Activated naive CD4-positive, alpha-beta T cell treated with anti-CD3 and anti-CD28 coated beads, Interleukin-2, amount 10 ng/mL, durations not matched to agents 7 days and 5 days (primary cell): ENCODE results near the gene SCGB3A1.

Experiments
- CTCF ChIA-PET: fragments of 350-600 bp; sonication (Branson Sonifier 250); formaldehyde crosslinking; loops from one replicate; lab custom pipeline; 2021; ENCODE audit warnings: antibody characterized with exemption; lab: Charles Lee
- DNase-seq: peaks from one replicate; pipeline ENCODE4 v3.0.0-alpha.2; 2020
- H3K27ac Mint-ChIP-seq: one replicate; pipeline ENCODE4 v1.8.0; 2021; ENCODE audit warnings: mild to moderate bottlenecking, moderate library complexity, mixed read lengths
- H3K27me3 Mint-ChIP-seq: one replicate; pipeline ENCODE4 v1.8.0; 2021; ENCODE audit warnings: mild to moderate bottlenecking, mixed read lengths
- H3K36me3 Mint-ChIP-seq: one replicate; pipeline ENCODE4 v1.8.0; 2021; ENCODE audit warnings: mixed read lengths
- H3K4me1 Mint-ChIP-seq: one replicate; pipeline ENCODE4 v1.8.0; 2021; ENCODE audit warnings: mixed read lengths
- H3K4me3 Mint-ChIP-seq: one replicate; pipeline ENCODE4 v1.8.0; 2021; ENCODE audit warnings: mild to moderate bottlenecking, moderate library complexity, mixed read lengths
- H3K9me3 Mint-ChIP-seq: one replicate; pipeline ENCODE4 v1.8.0; 2021; ENCODE audit warnings: mixed read lengths

SCGB3A1 gene

DNA sequence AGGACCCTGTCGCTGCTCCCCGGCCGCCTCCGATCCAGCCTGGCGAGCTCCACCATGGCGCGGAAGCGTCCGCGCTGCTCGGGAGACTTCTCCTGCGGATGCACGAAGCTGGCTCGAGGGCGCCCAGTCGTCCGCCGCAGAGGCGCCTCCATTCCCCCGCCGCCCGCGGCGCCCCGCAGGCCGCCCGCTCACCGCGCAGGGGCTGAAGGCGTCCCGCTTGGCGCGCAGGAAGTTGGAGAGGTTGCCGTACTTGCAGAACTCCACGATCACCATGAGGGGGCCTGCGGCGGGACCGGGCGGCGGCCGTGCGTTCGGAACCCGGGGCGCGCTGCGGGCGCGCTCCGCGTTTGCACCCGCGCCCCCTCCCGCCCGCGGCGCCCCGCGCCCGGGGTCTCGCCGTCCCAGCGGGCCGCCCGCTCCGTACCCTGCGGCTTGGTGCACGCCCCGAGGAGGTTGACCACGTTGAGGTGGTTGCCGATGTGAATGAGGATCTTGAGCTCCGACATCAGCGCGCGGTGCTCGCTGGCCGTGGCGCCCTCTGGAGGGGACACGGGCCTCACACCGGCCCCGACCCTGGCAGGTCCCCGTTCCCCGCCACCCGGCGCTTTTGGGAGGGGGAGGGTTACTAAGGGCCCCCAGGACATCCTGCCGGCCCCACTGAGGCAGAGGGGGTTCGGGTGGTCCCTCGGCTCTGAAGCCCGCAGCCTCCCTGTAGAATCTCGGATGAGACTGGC is 27.7 kb upstream of the SCGB3A1 start:
- Mint-ChIP-seq H3K9me3 (no peaks in the 10 kb centered on the region), H3K4me1 (peaks cover 13% of the 10 kb centered on the region), H3K4me3 (peak overlapping the region; percentile 53), H3K36me3 (no peaks in the 10 kb centered on the region), H3K27ac (no peak overlapping the region), H3K27me3 (peaks cover 6% of the 10 kb centered on the region)
- CTCF ChIA-PET = interaction anchor here (0.7 to 1.7 kb wide), 7 partner anchors 12 to 151 kb away, joined by 3 to 10 read pairs (median 4); no protein-coding TSS in a partner anchor
- DNase-seq = peak; percentile 68

DNA sequence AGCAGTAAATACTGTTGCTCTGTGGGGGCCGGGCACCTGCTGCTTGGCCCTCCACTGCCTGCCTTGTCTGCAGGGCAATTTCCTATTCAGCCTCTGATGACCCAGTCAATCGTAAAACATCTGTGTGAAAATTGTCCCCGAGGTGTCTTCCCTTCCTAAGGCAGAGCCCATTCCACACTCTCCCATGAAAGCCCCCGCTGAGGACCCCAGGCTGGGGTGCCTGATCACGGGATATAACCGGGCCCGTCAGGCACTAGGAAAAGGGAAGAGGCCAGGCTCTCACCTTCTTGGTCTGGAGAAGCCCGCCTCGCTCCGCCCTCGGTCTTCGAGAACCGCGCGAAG is 27.2 kb upstream of the SCGB3A1 start:
- no peaks in the 10 kb centered on the region for H3K36me3 Mint-ChIP-seq
- peaks cover 6% of the 10 kb centered on the region for H3K27me3 Mint-ChIP-seq
- H3K4me3 Mint-ChIP-seq = peak overlapping the region; percentile 49
- DNase-seq = no peak
- CTCF ChIA-PET = interaction anchor here (0.7 to 1.7 kb wide), 6 partner anchors 12 to 151 kb away, joined by 3 to 10 read pairs (median 4); no protein-coding TSS in a partner anchor
- H3K9me3 Mint-ChIP-seq = no peaks in the 10 kb centered on the region
- H3K4me1 Mint-ChIP-seq = peaks cover 9% of the 10 kb centered on the region
- H3K27ac Mint-ChIP-seq = no peak overlapping the region

DNA sequence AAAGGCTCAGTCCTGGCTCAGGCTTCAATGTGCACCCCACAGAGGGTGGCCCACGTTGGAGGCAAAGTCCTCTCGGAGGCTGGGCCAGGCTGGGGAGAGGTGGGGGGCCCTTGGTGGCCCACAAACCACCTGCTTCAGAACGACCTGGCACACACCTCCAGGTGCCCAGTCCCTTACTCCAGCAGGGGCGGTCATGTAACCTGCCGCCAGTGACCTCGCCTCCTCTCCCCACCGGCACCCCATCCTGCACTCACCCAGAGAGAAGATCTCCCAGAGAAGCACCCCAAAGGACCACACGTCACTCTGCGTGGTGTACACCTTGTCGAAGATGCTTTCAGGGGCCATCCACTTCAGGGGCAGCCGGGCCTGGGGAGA is 22.5 kb upstream of the SCGB3A1 start:
- Mint-ChIP-seq H3K4me1 (peaks cover 2% of the 10 kb centered on the region), H3K9me3 (no peaks in the 10 kb centered on the region), H3K4me3 (no peak overlapping the region), H3K27ac (no peak overlapping the region), H3K36me3 (no peaks in the 10 kb centered on the region), H3K27me3 (peaks cover 6% of the 10 kb centered on the region)
- CTCF ChIA-PET = no interaction called here
- no peak for DNase-seq

DNA sequence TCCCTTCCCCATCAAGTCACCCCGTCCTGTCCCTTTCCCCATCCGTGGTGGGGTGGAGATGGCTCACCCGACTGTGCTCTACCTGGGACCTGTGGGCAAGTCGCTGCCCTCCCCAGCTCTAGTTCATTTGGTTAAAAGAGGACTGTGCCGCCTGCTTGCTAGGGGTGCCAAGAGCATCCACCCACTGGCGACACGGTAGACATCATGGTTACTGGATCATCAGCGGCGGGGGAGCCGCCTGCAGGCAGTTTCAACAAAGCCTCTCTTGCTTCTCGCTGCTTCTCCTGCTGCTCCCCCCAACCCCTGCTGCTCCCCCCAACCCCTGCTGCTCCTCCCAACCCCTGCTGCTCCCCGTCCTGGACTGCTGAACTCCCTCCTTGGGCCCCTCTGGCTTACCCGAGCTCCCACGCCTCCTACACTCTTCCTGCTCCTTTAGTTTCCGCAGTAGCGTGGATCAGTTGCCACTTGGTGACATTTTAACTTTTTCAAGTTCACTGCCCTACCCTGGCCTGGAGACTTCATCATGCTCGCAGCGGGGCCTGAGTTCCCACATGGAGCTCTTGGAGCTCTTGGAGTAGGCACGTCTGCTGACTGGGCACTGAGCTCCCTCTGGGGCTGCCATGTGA is 22.0 kb upstream of the SCGB3A1 start:
- H3K27me3 Mint-ChIP-seq = peaks cover 2% of the 10 kb centered on the region

DNA sequence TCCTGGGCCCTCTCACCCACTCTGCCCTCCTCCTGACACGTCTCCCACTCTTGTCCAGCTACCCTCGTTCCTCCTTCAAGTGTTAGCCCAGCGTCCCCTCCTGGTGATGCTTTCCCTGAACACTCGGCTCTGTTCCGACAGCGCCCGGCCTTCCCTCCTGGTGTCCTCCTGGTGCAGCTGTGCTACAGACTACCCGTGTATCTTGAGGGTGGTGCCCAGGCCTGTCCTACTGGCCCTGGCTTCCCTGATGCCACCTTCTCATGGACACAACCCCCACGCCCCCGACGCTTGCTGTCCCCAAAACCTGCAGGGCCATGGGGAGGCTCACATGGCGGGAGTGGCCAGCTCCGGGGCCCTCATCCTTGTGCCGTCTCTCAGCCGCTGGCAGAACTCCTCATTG is 21.4 kb upstream of the SCGB3A1 start:
- no peak overlapping the region for H3K27ac Mint-ChIP-seq
- H3K4me1 Mint-ChIP-seq = peaks cover 2% of the 10 kb centered on the region
- no peaks in the 10 kb centered on the region for H3K36me3 Mint-ChIP-seq
- H3K9me3 Mint-ChIP-seq = no peaks in the 10 kb centered on the region
- H3K4me3 Mint-ChIP-seq = no peak overlapping the region
- H3K27me3 Mint-ChIP-seq = no peaks in the 10 kb centered on the region
- CTCF ChIA-PET = interaction anchor here (1.5 kb wide), 1 partner anchor 10 kb away, joined by 4 read pairs; no protein-coding TSS in a partner anchor
- DNase-seq = no peak

More for the DNA sequence above, 22.0 kb upstream of the SCGB3A1 start:
- CTCF ChIA-PET = interaction anchor here (1.5 kb wide), 1 partner anchor 10 kb away, joined by 4 read pairs; no protein-coding TSS in a partner anchor
- Mint-ChIP-seq H3K27ac (no peak overlapping the region), H3K4me3 (no peak overlapping the region), H3K4me1 (peaks cover under 1% of the 10 kb centered on the region), H3K36me3 (no peaks in the 10 kb centered on the region), H3K9me3 (no peaks in the 10 kb centered on the region)
- no peak for DNase-seq

DNA sequence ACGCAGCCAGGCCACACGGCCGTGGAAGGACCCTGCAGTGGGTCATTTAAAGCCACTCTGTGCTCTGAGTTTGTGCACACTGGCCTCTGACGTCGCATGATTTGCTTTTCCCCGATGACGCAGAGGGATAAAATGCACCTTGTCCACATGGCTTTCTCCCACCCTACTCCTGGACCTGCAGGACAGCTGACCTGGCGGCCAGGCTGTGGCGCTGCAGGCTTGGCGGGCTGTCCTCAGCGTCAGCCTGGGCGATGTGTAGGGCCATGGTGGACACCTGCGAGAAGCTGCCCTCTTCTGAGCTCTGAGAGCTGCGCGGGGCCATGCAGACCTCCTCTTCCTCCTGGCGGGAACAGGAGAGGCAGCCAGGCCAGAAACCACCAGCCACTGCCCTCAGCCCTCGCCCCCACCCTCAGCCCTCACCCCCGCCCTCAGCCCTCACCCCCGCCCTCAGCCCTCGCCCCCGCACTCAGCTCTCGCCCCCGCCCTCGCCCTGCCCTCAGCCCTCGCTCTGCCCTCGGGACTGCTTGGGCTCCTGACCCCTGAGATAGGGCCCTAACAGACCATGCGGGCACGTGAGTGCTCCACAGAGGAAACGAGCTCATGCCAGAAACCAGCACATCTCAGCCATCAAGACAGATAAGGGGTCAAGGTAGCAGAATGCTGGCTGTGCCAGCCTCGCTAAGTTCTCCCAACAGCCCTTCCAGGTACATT is 20.0 kb upstream of the SCGB3A1 start:
- CTCF ChIA-PET = no interaction called here

DNA sequence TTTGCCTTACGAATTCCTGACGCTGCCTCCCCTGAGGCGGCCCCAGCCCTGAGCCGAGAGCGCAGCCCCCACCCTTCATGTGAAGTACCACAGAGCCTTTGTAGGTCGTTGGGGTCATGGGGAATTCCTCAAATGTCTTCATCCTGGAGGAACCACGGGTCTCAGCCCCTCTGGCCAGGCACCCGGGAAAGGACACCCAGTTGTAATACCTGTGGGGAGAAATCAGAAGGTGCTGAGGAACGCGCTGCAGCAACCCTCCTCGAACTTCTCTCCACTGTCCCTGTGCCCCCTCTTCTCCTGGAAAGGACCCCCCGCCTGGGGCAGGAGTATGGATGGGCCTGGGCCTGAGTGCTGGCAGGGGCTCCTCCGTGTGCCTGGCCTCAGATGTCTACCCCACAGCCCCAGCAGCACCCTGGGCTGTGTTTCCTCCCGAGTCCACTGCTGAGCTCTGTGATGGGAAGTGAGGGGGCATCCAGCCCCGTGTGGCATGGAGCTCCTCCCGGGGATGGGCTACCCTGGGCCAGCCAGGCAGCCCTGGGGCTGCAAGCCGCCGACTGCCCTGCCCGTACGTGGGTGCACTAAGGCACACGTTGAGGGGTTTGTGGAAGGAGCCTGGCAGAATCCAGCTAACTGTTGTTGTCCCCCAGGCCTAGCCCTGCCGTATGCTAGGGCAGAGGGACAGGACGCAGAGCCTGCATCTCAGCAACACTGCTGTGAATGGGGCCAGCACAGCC is 18.7 kb upstream of the SCGB3A1 start:
- Mint-ChIP-seq H3K9me3 (no peaks in the 10 kb centered on the region), H3K27me3 (peaks cover 6% of the 10 kb centered on the region), H3K4me3 (no peak overlapping the region), H3K4me1 (peaks cover 2% of the 10 kb centered on the region), H3K27ac (no peak overlapping the region), H3K36me3 (no peaks in the 10 kb centered on the region)
- DNase-seq = no peak
- CTCF ChIA-PET = no interaction called here

More for the DNA sequence above, 20.0 kb upstream of the SCGB3A1 start:
- no peak for DNase-seq
- Mint-ChIP-seq H3K27me3 (no peaks in the 10 kb centered on the region), H3K9me3 (no peaks in the 10 kb centered on the region), H3K4me3 (no peak overlapping the region), H3K4me1 (peaks cover 2% of the 10 kb centered on the region), H3K36me3 (no peaks in the 10 kb centered on the region), H3K27ac (no peak overlapping the region)

DNA sequence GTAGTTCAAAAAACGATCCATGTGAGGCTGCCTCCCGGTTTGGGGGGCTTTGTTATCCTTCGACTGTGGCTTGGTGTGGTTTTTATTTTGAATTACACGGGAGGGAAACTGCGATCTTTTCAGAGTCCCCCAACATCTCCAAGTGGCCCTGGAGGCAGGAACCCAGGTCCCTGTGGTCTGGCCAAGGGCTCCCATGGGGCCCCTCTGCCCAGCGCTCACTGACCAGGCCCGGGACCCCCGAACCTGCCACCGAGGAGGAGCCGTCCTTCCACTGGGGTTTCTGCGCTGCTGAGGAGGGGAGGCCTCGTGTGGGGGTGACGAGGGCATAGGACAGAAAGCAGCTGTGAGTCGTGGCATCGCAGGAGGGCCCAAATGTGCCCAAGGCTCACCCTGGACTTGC is 18.1 kb upstream of the SCGB3A1 start:
- no peaks in the 10 kb centered on the region for H3K9me3 Mint-ChIP-seq
- no peak for DNase-seq
- no peak overlapping the region for H3K4me3 Mint-ChIP-seq
- peaks cover 6% of the 10 kb centered on the region for H3K27me3 Mint-ChIP-seq
- CTCF ChIA-PET = no interaction called here
- H3K4me1 Mint-ChIP-seq = peaks cover 2% of the 10 kb centered on the region
- H3K27ac Mint-ChIP-seq = no peak overlapping the region
- no peaks in the 10 kb centered on the region for H3K36me3 Mint-ChIP-seq

DNA sequence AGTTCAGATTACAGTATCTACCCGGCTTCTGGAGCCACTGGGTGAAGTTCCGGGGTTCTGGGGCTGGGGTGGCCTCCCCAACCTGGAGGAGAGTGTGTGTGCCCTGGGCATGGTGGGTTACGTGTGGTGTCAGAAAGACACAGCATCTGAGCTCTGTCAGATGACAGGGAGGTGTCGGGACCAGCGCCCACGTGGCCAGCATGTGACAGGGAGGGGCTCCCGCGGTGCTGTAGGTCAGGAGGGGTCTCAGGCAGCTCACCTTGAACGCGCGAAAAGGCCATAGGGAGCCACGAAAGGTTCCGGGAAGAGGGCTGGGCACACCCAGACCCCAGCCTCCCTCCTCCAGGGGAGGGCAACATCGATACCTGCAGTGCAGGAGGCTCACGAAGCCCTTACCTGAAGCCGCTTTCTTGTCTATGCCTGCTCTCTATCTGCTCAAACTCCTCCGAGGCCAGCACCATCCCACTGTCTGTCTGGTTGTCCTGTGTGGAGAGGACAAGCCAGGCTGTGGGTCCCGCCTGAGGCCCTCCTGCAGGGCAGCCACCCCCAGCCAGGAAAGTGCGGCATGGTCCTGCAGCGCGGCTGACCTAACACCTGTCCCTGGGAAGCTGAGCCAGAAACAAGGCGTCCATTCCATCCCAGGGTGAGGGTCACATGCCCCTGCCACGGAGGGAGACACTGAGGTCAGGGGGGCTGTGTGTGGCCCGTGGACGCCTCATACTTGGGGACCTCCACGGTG is 17.4 kb upstream of the SCGB3A1 start:
- Mint-ChIP-seq H3K9me3 (no peaks in the 10 kb centered on the region), H3K4me1 (peaks cover 2% of the 10 kb centered on the region), H3K4me3 (no peak overlapping the region), H3K36me3 (no peaks in the 10 kb centered on the region), H3K27ac (no peak overlapping the region), H3K27me3 (peaks cover 10% of the 10 kb centered on the region)
- no peak for DNase-seq
- CTCF ChIA-PET = no interaction called here

DNA sequence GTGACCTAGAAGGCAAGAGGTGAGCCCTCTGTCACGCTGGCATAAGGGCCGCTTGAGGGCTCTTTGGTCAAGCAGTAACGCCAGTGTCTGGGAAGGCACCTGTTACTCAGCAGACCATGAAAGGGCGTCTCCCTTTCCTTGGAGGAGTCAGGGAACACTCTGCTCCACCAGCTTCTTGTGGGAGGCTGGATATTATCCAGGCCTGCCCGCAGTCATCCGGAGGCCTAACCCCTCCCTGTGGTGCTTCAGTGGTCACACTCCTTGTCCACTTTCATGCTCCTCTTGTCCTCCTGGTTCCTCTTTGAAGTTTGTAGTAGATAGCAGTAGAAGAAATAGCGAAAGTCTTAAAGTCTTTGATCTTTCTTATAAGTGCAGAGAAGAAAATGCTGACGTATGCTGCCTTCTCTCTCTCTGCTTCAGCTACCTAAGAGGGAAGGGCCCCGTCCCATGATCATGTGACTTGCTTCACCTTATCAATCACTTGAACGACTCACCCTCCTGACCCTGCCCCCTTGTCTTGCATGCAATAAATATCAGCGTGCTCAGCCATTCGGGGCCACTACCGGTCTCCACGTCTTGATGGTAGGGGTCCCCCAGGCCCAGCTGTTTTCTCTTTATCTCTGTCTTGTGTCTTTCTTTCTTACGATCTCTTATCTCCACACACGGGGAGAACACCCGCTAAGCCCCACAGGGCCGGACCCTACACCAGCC is 16.7 kb upstream of the SCGB3A1 start:
- Mint-ChIP-seq H3K9me3 (no peaks in the 10 kb centered on the region), H3K27me3 (peaks cover 10% of the 10 kb centered on the region), H3K36me3 (no peaks in the 10 kb centered on the region), H3K4me3 (no peak overlapping the region), H3K27ac (no peak overlapping the region), H3K4me1 (peaks cover 2% of the 10 kb centered on the region)
- DNase-seq = no peak
- CTCF ChIA-PET = no interaction called here

DNA sequence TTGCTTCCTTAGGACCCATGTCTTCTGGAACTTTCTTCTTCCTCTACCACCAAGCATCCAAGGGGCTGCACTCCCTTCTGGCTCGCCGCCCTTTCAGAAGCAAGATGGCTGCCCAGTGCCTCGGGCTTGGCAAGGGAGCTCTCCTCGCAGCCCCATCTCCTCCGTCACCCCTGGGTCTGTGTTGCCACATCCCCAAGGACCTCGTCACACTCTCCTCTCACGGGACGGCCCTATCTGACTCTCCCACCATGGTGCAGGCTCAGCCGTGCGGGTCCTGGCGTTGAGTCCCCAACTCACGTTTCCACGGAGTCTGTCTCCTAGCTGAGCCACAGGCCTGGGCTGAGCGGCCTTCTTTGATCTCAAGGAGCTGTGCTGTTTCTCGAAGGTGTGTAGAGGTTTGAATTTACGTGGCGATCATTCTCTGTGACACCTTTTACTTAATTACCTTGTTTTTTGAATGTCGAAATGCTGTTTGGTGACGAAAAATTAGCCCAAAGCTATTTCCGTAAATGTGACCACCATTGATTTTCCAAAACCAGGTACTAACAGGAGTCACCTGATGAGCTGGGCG is 15.0 kb upstream of the SCGB3A1 start:
- no peak for DNase-seq
- peaks cover 2% of the 10 kb centered on the region for H3K4me1 Mint-ChIP-seq
- H3K27ac Mint-ChIP-seq = no peak overlapping the region
- CTCF ChIA-PET = interaction anchor here (0.6 to 2.4 kb wide), 9 partner anchors 9 to 313 kb away, joined by 3 to 14 read pairs (median 3); no protein-coding TSS in a partner anchor
- no peak overlapping the region for H3K4me3 Mint-ChIP-seq
- H3K27me3 Mint-ChIP-seq = peaks cover 10% of the 10 kb centered on the region
- H3K9me3 Mint-ChIP-seq = no peaks in the 10 kb centered on the region
- no peaks in the 10 kb centered on the region for H3K36me3 Mint-ChIP-seq

DNA sequence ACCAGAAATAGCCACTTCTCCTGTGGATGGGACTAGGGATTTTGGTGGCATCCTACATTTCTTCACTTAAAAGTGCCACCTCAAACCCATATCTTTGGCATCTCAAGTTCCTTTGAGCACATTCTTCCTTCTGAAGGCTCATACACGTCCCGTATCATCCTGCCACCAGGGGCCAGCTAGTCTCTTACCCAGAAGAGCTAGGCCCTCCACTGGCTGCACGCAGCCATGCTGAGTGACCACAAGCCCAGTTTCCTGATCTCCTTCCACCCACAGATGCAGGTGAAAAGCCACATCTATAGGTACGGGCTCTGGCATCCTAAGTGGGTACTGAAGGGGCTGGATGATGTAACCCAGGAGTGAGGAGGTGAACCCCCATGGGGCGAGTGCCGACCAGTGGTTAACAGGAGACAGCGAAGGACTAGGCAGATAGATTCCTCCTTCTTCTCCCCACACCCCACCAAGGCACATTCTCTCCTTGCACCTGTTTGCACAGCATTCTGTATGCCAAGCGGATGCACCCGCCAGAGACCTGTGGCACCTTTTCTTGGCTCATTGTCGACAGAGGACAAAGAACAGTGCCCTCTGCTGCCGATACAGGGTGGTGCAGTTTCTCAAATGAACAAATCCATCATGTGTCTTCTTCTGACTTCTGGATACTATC is 14.4 kb upstream of the SCGB3A1 start:
- peaks cover 10% of the 10 kb centered on the region for H3K27me3 Mint-ChIP-seq
- no peaks in the 10 kb centered on the region for H3K36me3 Mint-ChIP-seq
- no peaks in the 10 kb centered on the region for H3K9me3 Mint-ChIP-seq
- peaks cover 2% of the 10 kb centered on the region for H3K4me1 Mint-ChIP-seq
- H3K4me3 Mint-ChIP-seq = no peak overlapping the region
- H3K27ac Mint-ChIP-seq = no peak overlapping the region
- DNase-seq = peak; percentile 80
- CTCF ChIA-PET = interaction anchor here (0.7 to 2.4 kb wide), 7 partner anchors 11 to 313 kb away, joined by 3 to 14 read pairs (median 3); no protein-coding TSS in a partner anchor
